Measurements from ENCODE around the gene IL16.

- TF ChIP-seq STAG1 (CRISPR knock-in tag; IDR thresholded peaks at IDR 0.05; ENCODE audit: borderline replicate concordance) (no peak), NR2F6 (CRISPR knock-in tag; IDR thresholded peaks at IDR 0.05) (no peak), ZNF76 (CRISPR knock-in tag; IDR thresholded peaks at IDR 0.05; ENCODE audit: borderline replicate concordance) (no peak), PREB (CRISPR knock-in tag; IDR thresholded peaks at IDR 0.05) (no peak), ARNT (IDR thresholded peaks at IDR 0.05) (no peak), GATA2 (CRISPR knock-in tag; IDR thresholded peaks at IDR 0.05) (no peak), ZNF184 (CRISPR knock-in tag; IDR thresholded peaks at IDR 0.05) (no peak), LEF1 (IDR thresholded peaks at IDR 0.05) (no peak)
Measured at GRCh38 chr15:81270188-81270587, 73.5 kb downstream of the IL16 start.
